Fibroblast of skin of abdomen (primary cell): ENCODE results near the gene FKBP9.
"Not testable (repeated sequence)": the region's sequence is repeated elsewhere in the genome, so short reads cannot be mapped to it uniquely, and the experiment has no call there.

Source experiments
- DNase-seq: peaks from one replicate; pipeline ENCODE4 v3.0.0-alpha.2; 2013

FKBP9 gene

DNA sequence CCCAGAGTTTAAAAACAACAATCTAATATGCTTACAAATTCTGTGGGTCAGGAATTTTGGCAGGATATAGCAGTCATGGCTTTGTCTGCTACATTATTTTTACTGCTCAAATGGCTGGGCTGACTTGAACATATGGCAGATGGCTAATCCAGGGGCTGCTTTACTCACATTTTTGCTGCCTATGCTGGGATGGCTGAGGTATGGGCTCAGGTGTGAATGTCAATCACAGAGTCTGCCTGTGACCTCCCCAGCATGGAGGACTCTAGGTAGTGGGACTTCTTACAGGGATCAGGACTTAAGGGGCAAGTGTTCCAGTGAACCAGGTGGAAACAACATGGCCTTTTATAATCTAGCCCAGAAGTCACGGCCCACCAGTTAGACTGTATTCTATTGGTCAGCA lies 4.4 kb upstream of the FKBP9 start:
- no peak for DNase-seq

DNA sequence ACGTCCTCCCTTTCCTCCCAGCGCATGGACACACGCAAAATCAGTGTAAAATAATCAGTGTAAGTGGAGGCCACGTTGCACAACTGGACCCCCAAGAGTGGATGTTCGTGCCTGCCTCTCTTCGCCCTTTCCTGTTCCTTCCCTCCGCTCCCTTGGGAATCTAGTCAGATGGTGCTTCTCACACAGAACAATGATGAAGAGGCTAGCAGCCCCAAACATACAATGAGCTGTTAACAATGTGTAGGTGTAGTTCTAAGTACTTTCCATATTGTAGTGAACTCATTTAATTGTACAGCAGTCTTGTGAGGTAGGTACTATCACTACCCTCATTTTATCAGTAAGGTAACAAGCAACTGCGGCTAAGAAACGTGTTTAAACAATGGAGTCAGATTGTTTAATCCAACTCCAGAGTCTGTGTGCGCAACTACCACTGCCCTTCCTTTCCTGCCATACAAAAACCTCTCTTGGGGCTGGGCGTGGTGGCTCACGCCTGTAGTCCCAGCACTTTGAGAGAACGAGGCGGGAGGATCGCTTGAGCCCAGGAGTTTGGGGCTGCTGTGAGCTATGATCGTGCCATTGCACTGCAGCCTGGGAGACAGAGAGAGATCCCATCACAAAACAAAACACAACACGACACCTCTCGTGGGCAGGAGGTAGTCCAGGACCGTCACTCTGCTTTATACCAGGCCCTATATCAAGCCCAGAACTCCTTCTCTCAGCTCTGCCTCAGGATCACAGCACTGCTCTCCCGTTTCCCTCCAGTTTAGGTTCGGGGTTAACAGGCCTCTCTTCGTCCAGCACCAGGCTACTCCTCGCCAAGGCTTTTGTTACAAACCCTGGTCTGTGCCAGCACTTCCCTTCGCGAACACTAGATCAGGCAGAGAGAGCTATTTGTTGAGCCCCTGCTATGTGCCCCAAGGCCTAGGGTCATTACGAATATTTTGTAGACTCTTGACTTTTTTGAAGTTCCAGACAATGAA lies 1.1 kb downstream of the FKBP9 start:
- DNase-seq = peak; percentile 72

DNA sequence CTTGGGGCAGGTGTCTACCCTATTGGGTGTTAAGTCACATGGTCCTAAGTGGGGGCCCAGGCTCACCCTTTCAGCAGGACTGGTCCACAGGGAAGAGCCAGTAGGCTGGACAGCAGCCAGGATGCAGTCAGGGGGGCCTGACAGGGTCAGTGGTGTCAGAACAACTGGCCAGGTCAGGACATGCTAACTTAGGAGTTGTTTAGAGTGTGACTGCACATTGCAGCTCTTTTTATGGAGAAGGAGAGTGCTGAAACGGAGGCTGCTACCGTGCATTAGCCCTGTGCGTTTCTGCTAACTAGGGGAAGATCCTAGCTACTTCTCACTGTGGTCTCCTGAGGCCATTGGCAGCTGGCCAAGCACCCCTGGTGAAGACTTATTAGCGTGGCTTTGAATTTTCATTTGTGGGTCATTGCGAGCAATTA lies 6.7 kb downstream of the FKBP9 start:
- DNase-seq = not testable (repeated sequence)

DNA sequence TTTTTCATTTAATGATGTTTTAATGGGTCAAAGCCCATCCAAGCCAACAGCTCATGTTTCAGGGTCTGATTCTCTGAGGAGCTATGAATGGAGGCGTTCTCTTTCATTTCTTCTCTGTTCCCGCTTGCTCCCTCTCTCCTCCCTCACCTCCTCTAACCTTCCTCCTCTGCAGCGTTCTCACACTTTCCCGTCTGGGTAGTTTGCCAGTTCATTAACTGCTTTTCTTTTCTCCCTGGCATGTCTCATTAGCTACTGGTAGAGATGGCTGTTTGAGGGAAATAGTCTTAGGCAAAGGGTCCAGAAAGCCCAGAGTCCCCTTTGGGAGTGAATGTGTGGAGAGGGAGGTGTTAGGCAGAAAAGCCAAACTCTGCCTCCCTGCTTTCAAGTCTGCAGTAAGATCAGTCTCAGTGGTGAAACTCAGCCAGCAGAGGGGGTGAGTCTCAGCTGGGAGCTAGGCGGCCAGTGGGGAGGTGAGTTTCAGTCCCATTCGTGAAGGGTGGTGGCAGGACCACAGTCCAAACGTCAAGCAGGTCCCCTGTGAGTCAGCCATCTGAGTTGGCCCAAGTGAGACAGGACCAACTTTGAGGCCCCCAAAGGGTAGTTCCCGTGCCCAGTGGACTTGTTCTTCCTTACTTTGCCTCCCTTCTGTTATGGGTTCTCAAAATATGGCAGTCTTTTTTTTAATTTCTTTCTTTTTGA lies 7.4 kb downstream of the FKBP9 start:
- peak; percentile 5 for DNase-seq

DNA sequence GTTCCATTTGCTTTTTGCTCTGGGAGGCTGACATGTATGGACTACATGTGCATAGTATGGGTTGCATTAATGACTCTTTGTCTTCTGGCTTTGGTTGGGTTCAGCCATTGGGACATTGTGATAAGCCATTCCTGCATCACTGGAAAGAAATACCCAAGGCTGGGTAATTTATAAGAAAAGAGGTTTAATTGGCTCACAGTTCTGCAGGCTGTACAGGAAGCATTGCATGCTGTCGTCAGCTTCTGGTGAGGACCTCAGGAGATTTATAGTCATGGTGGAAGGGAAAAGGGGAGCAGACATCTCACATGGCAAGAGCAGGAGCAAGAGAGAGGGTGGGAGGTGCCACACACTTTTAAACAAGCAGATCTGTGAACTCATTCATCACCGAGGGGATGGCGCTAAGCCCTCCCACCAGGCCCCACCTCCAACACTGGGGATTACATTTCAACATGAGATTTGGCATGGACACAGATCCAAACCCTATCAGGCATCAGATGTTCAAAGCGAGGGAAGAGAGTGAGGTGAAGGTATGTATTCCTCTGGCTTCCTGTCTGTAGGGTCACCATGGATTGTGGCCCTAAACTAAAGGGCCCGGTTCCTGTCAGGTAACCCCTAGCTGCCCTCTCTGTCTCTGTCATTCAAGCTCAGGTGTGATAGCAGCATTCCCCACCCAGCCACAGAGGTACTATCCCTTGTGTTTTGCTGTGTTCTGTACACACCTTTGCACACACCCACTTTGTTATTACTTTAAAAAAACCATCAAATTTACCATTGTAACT lies 9.4 kb downstream of the FKBP9 start:
- DNase-seq = not testable (repeated sequence)

DNA sequence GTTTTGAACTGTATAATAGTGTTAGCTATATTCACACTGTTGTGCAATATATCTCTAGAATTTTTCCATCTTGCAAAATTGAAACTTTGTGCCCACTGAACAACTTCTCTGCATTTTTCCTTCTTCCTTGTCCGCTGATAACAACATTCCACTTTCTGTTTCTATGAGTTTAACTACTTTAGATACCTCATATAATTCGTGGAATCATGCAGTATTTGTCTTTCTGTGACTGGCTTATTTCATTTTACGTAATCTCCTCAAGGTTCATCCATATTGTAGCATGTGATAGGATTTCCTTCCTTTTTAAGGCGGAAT lies 10.0 kb downstream of the FKBP9 start:
- not testable (repeated sequence) for DNase-seq

DNA sequence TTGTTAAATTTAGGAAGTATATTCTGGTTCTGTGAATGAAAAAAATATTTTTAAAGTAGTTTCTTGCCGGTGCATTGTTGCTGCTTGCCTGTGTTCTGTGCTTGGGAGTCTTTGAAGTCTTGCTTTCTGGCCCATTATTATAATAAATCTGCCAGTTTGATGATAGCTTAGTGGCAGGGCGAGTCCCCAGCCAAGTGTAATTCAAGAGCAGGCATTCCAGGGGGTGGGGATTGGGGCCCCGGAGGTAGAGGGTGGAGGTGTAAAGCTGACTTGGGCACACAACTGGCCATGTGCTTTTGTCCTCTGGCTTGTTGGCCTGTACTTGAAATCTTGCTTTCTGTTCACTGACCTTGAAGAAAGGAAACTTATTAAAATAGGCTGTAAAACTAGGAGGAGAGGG lies 14.7 kb downstream of the FKBP9 start:
- DNase-seq = not testable (repeated sequence)

DNA sequence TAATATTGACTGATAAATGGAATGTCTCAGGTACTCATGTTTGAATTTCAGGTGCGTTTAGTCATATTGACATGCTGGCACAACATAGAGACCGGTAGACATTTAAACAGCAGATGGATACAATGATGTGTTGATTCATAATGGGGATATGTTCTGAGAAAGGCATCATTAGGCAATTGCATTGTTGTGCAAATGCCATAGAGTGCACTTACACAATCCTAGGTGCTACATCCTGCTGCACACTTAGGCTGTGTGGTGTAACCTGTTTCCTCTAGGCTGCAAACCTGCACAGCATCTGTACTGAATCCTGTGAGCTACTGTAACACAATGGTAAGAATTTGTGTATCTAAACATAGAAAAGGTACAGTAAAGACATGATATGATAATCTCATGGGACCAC lies 19.9 kb downstream of the FKBP9 start:
- DNase-seq = peak; percentile 23

DNA sequence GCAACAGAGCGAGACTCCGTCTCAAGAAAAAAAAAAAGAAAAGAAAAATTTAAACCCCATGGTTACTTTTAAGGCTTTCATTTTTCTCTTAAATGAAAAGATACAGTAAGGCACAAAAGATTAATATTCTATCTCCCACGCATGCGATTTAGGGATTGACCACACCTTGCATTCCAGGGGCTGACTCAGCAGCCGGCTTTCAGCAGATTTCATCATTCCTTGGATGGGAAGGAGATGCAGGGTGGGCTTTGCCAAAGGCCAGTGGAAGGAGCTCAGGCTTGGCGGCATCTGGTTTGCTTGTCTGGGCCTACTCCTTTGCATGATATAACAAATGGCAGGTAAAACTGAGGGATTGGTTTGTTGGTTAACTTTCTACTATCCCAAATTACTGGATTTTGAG lies 22.0 kb downstream of the FKBP9 start:
- DNase-seq = peak; percentile 98

DNA sequence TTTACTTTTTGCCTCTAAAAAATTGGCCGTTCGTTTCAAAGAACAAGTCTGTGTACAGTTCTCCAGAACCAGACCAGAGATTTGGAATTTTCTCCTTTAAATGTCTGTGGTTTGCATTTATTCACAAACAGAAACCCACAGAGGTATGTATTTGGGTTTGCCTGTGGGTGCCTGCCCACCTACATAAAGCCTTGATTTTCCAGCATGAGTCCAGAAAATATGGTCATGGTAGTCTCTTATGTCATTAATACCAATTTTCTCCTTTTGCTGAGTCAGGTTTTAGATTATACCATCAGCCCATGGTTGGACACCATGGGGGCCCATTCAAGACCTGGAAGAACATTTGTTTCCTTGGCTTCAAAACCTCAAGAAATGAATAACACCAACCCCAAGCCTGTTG lies 22.7 kb downstream of the FKBP9 start:
- DNase-seq = peak; percentile 66

DNA sequence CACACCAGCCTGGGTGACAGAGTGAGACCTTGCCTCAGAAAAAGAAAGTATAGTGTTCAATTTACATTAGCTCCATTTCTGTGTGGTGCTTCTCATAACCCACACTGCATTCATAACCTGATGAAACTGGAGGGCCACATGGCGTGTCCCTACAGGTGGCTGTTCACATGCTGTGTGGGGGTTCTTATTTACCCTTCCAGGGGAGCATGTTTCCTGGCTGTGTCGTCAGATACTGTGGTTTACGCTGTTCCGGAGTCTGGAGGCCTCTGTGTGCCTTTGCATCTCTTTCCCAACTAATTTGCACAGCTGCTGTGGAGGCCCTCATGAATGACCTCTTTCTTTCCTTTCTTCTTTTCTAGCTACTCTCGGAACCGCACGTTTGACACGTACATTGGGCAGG lies 30.9 kb downstream of the FKBP9 start:
- DNase-seq = not testable (repeated sequence)

DNA sequence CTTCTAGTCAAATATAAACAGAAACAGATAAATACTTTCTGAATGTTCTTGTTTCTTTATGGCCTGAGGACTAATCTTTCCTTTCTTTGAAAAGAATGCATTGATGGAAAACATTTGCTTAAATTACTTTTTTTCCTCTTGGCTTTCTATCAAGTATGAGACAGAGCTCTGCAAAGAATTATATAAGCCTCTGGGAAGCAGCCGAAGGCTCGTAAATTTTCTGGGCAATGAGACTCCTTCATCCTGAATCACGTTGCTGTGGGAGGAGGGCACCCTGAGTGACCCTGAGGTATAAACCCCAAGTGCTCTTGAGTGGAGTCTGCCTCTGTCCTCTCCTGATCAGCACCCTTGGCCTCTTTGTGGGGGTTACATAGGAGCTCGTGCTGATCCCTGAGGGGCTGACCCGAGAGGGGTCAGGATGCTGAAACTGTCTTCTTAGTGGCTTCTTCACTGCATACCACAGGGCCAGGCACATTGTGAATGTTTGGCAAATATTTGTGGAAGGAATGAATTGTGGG lies 33.9 kb downstream of the FKBP9 start:
- peak; percentile 90 for DNase-seq

DNA sequence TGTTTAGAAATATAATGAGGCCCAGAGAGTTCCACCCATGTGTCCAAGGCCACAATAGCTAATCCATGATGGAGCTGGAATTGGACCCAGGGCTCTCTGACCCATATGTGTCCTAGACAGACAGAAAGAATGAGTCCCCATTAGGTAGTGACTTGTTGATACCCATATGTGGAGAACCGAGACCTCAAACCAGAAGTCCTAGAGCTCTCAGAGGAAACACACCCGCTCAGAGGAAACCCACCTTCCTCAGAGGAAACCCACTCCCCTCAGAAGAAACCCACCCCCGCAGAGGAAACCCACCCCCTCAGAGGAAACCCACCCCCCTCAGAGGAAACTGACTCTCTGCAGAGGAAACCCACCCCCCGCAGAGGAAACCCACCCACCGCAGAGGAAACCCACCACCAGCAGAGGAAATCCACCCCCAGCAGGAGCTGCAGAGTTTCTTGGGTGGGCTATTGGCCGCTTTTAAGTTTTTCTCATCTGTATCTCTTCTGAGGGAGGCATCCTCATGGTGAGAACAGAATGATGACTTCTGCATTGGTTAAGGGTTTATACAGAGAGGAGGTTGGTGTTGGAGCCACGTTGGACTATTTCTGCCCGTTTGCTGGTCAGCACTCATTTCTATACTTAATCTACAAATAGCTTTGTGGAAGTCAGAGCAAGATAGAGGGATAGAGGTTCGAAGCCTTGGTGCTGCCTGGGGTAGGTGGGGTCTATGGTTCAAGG lies 34.9 kb downstream of the FKBP9 start:
- not testable (repeated sequence) for DNase-seq

DNA sequence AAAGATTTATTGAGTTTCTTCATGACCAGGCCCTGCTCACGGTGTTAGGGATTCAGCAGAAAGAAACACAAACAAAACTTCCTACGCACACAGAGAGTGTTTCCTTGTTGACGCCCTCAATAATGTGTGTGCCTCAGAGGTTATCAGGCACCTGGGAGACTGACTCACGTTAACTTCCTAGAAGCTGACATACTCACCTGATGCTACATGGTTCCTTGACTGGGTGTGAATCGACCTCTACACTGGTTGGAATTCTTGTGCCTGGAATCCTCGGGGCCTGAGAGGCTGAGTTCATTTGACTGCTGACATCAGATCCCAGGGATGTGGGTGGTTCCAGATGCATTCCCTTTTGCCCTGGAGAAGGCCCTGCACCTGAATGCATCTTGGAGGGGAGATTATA lies 35.5 kb downstream of the FKBP9 start:
- not testable (repeated sequence) for DNase-seq

DNA sequence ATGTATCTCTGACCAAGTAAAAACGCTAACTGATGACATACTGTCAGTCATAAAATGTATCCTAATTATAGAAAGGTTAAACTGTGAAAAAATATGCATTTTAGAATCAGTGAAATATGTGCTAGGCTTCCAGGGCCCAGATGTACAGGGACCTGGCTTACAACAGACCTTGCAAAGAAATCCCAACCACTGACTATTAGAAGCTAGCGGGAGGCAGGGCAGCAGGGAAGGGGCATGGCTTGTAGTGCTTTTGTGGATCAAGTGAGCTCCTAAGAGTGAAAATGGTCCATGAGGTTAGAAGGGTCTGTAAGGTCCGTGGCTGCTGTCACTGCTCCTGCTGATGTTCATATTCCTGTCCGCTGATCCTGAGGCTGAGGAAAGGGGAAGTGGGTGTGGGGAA lies 40.7 kb downstream of the FKBP9 start:
- DNase-seq = peak; percentile 34

DNA sequence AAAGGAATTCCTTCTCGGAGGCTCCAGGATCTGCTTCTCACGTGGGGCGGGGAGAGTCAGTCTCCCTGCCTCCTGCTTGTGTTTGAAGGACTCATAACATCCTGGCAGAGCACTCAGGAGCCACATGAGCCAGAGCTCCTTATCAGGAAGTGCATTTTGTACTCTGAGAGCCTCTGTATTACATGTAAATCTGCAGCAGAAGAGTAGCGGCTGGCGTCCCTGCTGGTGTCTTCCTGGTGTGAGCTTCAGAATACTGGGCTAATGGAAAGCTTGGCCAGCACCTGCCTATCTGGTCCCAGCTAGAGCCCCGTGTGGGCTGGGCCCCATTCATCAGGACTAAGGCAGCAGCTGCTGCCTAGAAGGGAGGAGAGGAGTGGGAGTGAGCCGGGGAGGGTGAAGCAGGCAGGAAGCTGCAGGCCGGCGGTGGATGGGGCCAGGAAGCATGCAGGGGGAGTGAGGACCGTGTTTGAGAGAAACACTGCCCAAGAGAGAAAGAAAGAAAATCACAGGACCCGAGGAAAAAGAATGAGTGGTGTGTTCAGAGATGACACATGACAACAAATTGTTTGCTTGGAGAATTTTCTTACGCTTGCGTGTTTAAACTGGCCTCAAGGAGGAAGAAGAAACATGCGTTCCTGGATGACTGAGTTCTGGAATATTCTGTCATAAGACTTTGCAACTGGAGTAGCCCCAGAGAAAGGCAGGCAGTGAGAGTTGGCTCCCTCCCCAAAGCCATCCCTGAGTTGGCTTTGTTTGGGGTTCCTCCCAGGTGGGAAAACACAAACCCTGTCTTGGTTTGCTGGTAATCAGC lies 41.3 kb downstream of the FKBP9 start:
- peak; percentile 92 for DNase-seq

DNA sequence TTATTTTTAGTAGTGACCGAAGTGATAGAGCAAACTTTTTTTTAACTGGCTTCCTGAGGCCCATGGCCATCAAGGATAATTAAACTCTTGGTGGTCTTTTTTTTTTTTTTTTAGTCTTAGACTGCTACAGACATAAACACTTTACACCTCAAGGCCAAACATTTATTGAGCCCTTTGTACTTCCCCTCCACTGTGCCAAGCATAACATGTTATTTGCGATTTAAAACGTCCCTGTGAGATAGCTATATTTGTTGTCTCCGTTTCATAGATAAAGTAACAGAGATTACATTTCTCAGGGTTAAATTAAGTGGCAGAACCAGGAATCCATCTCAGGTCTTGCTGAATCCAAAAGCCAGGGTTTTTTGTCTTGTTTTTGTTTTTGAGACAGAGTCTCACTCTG lies 42.1 kb downstream of the FKBP9 start:
- not testable (repeated sequence) for DNase-seq

DNA sequence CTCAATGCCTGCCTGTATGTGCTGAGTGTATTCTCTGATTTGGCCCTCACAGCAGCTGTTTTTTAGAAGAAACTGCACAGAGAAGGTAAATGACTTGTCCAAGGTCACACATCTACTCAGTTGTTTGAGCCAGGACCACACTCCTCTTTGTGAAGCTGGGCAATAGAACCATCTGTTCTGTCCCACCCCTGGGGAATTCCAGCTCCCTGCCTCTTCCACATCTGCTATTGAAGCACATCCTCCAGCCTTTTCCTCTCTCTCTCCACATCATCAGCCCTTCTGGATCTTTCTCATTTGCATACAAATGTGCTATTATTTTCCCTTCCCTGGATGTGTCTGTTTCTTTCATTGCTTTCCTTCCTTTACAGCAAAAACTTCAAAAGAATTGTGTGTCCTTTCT lies 45.9 kb downstream of the FKBP9 start:
- DNase-seq = not testable (repeated sequence)

DNA sequence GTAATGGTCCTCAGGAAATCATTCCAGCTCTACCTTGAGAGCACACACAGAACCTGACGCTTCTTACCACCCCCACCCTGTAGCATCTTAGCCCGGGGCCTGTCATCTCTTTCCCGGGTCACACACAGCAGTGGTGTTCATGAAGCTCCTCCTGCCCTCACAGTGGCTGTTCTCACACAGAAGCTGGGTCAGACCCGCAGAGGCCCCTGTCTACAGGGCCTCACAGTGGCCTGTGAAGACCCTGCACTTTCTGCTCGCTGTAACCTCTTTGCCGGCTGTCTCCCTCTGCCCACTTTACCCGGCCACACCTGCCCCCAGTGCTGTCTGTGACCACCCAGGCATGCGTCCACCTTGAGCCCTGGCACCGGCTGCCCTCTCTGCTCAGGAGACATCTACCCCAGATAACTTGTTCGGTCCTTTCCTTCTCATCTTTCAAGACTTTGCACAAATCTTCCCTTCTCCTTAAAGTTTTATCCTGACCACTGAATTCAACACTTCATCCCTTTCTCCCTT lies 46.9 kb downstream of the FKBP9 start:
- DNase-seq = not testable (repeated sequence)

DNA sequence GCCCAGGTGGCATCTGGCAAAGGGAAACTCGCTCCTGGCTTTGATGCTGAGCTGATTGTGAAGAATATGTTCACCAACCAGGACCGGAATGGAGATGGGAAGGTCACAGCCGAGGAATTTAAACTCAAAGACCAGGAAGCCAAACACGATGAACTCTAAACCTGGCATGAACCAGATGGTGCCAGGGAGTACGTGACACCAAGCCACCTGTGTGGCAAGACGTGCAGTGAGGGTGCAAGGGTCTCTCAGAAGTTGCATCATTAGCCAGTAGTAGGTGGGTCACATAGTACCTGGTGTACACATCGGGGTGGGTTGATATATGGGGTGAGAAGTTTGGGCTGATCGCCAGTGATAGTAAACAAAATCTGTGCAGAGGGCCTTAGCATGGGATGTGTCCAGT lies 48.0 kb downstream of the FKBP9 start:
- not testable (repeated sequence) for DNase-seq

DNA sequence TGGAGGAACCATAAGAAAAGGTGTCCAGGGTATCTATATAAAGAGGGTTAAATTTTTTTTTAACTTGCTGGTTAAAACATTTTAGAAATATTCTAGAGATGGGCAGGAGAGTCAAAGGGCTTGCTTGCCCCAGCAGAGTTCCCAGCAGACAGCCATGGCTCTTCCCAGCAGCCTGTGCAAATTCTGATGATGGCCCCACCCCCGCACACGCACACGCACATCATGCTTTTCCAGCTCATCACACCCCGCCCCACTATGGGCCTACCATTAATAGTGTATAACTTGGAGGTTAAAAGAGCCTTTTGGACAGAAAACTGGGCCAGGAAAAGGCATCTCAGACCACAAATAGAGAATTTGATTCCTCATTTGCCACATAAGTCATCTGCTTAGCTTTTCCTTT lies 48.5 kb downstream of the FKBP9 start:
- DNase-seq = not testable (repeated sequence)
